ENCODE measurements around the gene SKAP1.
"Not testable (repeated sequence)": the region's sequence is repeated elsewhere in the genome, so short reads cannot be mapped to it uniquely, and the experiment has no call there.

The SKAP1 gene

DNA sequence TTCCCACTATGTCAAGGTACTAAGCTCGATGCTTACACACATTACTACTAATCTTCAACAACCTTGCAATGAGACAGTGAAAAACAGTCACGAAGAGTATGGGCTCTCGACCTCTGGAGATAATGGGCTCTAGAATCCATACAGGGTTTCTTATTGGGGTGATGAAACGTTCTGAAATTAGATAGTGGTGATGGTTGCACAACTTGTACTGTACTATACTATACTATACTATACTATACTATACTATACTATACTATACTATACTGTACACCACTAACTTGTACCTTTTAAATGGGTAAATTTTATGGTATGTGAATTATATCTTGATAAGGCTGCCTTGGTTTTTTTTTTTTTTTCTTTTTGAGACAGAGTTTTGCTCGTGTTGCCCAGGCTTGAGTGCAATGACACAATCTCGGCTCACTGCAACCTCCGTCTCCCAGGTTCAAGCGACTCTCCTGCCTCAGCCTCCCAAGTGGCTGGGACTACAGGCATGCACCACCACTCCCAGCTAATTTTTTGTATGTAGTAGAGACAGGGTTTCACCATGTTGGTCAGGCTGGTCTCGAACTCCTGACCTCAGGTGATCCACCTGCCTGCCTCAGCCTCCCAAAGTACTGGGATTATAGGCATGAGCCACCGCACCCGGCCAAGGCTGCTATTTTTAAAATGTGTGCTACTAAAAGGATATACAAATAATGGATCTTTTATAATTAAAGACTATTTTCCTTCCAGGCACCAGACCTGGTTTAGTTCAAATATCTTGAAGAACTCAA, 69.0 kb downstream of the SKAP1 start:
- not testable (repeated sequence) for DNase-seq

GRCh38 chr17:48357779-48358602, 72.0 kb downstream of the SKAP1 start:
- DNase-seq, result no peak

DNA sequence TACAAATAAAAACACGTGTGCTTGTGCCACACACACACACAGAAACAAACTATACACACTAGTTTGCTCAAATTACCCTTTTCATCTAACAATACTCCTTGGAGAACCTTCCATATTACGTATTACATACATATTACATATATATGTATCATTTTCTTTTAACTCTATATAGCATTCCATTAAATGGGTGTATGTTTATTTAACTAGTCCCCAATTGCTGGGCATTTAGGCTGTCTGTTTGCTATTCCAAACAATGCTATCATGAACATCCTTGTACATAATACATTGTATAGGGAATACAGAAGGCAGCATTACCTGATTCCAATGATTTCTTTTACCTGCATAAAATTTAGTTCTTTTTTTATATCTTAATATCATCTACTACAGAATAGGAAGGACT, 73.1 kb downstream of the SKAP1 start:
- no peak for DNase-seq

DNA sequence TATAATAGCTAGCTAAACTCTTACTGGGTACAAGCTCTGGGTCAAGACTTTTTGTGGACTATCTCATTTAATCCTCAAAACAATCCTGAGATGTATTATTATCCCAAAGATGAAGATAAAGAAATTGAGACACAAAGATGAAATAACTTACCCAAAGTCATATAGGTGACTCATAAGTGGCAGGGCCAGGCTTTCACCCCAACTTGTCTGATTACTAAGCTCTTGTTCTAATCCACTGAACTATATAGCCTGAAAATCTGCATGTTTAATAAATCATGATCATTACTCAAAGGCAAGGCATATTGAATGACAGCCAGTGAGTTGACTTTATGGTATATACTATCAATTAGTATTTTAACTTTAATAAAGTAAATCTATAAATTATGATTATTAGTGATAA, 77.4 kb downstream of the SKAP1 start:
- no peak for DNase-seq

- no peak for DNase-seq
Measured at GRCh38 chr17:48351911-48352332, 78.1 kb downstream of the SKAP1 start.

DNA sequence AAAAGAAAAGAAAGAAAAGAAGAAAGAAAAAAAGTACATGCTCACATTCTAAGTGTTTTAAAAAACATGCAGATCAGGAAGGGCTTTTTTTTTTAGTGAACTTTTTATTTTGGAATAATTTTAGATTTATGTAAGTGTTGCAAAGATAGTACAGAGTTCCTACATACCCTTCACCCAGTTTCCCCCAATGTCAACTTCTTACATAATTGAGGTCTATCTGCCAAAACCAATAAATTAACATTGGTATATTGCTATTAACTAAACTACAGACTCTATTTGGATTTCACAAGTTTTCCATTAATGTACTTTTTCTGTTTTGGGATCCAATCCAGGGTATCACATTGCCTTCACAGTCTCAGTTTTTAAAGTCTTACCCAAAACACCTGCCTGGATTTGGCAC, 81.7 kb downstream of the SKAP1 start:
- DNase-seq, result no peak

DNA sequence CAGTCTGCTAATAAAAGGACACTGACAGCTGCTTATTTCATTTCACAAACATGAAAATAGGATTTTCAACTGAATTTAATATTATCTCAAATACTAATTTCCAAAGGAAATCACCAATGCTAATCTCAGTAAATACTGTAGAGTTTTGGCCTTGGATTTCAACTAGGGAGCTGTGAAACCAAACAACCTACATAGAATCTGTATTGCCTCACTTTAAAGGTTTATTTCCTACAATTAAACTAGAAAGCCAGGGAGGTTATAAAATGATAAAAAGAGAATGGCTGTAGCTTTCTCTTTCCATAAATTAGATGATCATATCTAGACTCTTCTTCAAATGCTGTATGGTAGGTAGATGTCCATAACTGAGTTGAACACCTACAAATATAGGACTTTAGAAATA, 82.8 kb downstream of the SKAP1 start:
- no peak for DNase-seq

DNA sequence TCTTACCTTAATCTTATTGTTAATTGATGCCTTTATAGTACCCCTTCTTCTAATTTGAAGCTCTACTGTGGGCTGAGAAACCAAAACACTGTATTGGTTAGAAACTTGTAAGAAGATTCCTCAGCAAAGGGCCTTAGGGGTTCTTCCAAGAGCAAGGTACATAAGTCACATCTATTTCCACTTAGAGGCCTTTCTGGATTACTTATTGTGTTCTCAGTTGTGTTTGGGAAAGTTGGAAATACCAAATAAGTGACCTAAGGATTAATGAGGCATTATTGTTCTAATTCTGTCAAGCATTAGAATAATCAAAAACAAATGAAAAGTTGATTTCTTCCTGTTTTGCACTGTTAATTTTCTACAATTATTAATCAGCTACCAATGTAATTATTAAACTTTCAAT, 85.8 kb downstream of the SKAP1 start:
- no peak for DNase-seq

- DNase-seq, result no peak
Measured at GRCh38 chr17:48340916-48341315, 89.1 kb downstream of the SKAP1 start.

DNA sequence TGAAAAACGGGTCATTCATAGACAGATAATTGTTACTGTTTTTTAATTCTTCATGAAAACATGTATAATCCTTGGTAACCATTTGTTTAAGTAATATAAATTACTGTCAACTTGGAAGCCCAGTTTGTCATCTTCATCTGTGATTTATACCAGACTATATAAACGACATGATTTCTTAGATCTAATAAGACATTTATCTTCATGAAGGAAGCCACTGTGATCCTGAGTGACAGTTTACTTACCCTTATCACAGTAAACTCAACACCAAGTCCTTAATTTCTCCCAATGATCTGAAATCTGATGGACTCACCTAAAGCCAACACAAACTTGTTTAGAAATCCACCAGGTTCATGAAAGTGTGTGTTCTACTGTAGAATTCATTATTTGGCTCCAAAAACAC, 91.3 kb downstream of the SKAP1 start:
- no peak for DNase-seq

GRCh38 chr17:48337903-48338302, 92.1 kb downstream of the SKAP1 start:
- DNase-seq, result not testable (repeated sequence)

- no peak for DNase-seq
Measured at GRCh38 chr17:48336986-48337385, 93.0 kb downstream of the SKAP1 start.

GRCh38 chr17:48335858-48336500, 94.0 kb downstream of the SKAP1 start:
- DNase-seq, result peak; percentile 34

- DNase-seq, result no peak
Measured at GRCh38 chr17:48335146-48335784, 94.7 kb downstream of the SKAP1 start.

- DNase-seq, result no peak
Measured at GRCh38 chr17:48333034-48333530, 96.9 kb downstream of the SKAP1 start.

GRCh38 chr17:48330887-48331286, 99.1 kb downstream of the SKAP1 start:
- DNase-seq, result no peak

- no peak for DNase-seq
Measured at GRCh38 chr17:48330421-48330820, 99.6 kb downstream of the SKAP1 start.

DNA sequence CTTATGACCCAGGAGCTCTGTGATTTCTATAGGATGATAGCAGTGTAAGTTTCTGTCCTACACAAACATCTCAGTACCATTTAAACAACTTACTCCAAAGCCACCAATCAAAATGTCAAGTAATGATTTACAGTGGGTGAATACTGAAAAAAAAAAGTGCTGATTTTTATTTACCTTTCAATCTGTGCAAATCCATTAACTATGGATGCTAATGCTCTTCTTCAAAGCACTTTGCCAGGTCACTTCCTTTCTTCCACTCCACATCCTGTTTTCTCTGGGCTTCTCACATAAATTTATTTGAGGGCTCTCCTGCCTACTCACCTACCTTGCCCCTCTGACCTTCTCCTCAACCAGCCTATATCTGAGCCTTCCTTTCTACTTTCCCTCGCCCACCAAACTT, 101.6 kb downstream of the SKAP1 start:
- DNase-seq, result peak; percentile 44

DNA sequence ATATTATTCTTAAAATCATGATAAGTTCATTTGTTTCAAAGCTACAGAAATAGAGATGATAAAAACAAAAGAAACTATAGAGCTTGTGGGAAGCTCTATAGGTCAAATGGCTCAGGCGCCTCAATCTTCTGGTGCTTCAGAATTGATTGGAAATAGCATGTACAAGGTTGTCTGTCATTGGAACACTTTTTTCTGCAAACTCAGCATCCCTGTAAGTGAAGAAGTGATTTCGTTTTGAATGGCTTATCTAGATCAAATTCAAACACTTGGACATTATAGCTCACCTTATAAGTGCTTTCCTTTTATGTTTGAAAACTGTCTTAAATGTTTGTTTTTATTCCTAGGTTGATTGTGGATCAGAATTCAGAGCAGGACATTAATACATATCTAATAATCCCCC, 103.7 kb downstream of the SKAP1 start:
- no peak for DNase-seq

DNA sequence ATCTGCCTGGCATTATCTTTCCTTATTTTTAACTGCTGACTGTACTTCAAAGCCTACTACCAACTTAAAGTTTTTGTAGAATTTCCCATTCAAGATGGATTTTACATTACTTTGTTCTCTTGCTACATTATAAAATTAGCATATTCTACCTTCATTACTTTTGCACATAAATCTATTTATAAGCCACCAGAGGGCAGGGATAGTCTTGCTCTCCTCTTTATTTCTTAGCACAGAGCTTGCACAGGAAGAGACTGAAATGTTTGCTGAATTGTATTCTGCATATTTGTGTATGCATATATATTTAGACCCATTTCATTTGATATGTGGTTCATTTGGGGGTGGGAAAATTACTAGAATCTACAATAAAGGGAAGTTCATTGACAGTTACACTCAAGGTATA, 108.0 kb downstream of the SKAP1 start:
- no peak for DNase-seq

DNA sequence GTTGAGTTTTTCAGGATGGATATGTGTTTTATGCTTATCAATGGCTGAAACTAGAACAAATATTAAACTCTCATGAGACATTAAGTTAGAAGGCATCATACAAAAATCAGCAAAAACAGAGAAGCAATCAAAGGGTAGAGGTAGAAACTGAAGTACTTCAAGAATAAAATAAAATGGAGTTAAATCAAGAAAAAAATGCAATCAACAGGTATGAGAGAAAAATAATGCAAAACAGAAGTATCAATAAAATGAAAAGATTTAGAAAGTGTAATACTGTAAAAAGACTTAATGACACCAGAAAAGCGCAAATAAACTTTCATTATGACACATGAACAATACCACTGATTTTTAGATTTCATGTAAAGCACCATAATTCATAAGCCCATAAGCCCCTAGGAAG, 112.3 kb downstream of the SKAP1 start:
- no peak for DNase-seq

DNA sequence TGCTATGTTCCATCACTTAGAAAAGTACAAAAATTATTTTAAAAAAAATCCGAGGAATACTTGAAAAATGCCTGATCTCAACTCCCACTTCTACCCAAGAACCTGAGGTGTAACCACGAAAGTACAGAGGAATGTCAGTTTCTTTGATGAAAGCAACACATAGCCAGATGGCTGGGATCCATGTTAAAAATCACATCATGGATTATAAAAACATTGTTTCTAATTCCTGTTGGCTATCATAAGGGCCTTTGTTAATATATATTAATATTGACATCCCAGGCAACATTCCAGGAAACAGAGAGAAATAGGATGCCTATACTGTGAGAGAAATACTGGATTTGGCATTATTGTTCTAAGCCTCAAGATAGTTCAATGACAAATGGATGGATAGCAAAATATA, 115.3 kb downstream of the SKAP1 start:
- no peak for DNase-seq

- no peak for DNase-seq
Measured at GRCh38 chr17:48313096-48313755, 116.8 kb downstream of the SKAP1 start.
